ENCODE data around the gene FGFR2.

The FGFR2 gene

DNA sequence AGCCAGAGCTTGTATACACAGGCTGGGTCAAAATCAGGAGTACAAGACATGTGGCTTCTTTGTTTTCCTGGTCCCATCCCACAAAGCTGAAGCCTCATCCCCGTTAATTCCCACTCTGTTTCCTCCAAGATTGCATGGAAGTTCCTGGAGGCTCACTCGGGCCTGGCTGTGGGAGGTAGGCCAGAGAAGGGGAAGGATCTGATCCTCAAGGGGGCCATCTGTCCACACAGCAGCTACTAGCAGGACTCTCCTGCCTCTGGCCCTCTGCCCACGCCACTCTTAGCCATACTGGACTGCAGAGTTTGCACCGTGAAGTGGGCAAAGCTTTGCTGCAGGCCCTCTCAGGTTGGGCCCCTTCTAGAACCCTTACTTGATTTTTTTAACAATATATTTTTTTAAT lies 160.6 kb downstream of the FGFR2 start:
- TF ChIP-seq, protein P1, sequence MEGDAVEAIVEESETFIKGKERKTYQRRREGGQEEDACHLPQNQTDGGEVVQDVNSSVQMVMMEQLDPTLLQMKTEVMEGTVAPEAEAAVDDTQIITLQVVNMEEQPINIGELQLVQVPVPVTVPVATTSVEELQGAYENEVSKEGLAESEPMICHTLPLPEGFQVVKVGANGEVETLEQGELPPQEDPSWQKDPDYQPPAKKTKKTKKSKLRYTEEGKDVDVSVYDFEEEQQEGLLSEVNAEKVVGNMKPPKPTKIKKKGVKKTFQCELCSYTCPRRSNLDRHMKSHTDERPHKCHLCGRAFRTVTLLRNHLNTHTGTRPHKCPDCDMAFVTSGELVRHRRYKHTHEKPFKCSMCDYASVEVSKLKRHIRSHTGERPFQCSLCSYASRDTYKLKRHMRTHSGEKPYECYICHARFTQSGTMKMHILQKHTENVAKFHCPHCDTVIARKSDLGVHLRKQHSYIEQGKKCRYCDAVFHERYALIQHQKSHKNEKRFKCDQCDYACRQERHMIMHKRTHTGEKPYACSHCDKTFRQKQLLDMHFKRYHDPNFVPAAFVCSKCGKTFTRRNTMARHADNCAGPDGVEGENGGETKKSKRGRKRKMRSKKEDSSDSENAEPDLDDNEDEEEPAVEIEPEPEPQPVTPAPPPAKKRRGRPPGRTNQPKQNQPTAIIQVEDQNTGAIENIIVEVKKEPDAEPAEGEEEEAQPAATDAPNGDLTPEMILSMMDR (IDR thresholded peaks at IDR 0.05; ENCODE audit: low read depth, low read length) = no peak

DNA sequence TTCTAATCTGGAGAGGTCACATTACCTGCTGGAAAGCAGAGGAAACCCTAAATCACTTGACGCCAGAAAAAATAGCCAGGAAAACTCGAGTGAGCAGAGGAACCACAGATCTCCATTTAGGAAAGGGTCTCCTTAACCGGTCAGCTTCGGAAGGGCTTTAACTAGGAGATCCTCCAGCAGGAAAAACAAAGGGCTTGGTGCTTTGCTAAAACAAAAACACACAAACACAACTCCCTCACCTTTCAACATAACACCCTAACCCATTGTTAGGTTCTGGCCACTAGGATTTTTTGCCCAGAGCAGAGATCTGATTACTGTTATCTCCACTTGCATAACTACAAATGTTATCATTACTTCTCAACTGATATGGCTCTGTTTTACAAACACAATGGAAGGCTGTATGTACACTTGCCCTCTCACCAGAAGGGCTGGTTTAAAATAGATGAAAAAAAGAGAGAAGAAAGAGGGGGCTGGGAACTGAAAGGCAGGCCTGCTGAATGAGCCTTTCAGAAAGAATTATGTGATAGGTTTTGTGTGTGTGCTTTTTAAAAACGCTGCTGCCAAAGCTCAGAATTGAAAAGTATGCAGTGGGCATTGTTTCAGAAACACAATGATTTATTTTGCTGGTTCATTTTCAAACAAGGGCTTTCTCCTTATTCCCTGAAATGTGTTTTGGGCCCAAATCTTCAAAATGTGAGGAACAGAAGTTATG lies 161.5 kb downstream of the FGFR2 start:
- no peak overlapping the region for H3K4me3 ChIP-seq (ENCODE audit: low read depth, low read length)
- TF ChIP-seq, protein P1 (IDR thresholded peaks at IDR 0.05; ENCODE audit: low read depth, low read length) = no peak

More for the DNA sequence above, 160.6 kb downstream of the FGFR2 start:
- no peak overlapping the region for H3K4me3 ChIP-seq (ENCODE audit: low read depth, low read length)

DNA sequence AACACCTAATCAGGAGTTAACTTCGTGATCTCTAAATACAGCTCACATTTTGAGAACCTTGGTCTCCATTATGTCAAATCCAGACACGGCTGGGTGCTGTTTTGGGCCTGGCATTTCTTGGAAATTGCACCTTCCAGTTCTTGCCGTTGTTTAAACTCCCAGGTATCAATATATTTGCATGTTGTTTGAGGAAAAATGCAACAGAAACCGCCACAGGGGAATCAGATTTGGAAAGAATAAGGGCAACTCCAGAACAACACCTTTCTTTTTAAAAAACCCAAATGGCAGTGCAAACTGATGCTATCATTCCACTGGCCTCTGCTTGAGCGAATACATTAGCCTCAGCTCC lies 162.0 kb downstream of the FGFR2 start:
- no peak overlapping the region for H3K4me3 ChIP-seq (ENCODE audit: low read depth, low read length)
- TF ChIP-seq, protein P1 (IDR thresholded peaks at IDR 0.05; ENCODE audit: low read depth, low read length) = no peak

DNA sequence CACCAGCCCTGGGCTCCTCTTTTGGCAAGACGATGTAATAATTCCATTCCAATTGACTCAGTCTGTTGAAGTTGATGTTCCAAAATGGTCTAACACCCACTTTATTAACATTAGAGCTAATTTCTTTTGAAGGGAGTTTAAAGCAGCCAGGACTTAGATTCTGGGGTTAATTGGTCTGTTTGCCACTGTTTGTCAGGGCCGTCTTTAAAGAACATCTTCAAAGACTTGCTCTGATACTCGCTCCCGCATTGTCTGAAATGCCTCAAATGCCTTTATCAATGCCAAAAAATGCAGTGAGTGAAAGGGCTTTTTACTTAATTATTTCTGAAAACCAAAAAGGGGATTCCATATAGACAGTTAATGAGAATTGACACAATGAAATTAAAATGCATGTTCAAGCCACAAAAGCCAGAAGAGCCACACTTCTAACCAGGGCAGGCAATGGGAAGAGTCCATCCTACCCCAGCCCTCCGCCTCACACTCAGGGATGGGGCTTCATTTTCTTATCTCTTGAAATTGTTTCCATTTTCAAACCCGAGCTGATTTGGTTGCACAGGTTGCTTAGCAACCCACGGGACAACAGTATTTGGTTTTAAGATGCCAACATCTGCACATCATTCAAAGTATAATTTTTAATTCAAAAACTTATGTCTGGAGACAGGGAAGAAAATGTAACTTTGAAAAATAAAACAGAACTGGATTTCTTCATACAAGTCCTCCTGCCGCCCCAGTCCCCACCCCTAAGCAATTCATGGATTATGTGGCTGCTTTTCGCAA lies 163.0 kb downstream of the FGFR2 start:
- TF ChIP-seq, protein P1 (IDR thresholded peaks at IDR 0.05; ENCODE audit: low read depth, low read length) = no peak
- H3K4me3 ChIP-seq (ENCODE audit: low read depth, low read length) = no peak overlapping the region

DNA sequence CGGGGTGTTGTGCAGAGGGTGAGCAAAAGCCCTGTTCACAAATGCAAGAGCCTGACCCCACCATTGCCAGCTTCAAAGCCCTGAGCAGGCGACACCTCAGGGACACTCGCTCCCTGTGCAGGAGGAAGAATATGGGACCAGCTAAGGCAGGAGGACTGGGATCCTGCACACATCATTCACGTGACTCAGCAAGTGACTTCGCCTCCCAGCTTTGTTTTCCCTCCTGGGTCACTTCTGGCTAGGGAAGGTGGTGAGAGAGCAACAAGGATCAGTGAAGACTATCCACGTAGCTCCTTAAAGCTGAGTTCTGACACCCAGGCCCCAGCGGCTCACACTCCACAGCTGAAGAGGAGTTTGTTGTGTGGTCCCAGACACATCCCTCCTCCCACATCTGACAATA lies 164.3 kb downstream of the FGFR2 start:
- H3K4me3 ChIP-seq (ENCODE audit: low read depth, low read length) = no peak overlapping the region
- TF ChIP-seq, protein P1 (IDR thresholded peaks at IDR 0.05; ENCODE audit: low read depth, low read length) = no peak

DNA sequence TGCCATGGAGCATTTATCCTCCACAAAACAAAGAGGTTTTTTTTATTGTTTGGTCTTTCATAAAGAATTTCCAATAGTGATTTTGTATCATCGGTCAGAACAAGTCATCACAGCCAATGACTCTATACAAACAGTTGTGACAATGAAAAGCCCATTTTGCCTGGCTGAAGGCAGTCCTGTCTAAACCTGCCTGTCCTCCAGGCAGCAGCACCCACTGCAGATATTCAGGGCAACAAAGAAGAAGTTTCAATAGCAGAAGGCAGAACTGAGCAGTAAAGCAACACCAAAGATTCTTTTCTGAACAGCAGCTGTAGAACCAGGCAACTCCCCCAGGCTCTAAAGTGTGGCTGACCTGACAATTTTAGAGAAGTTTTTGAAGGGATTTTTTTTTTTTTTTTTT lies 169.4 kb downstream of the FGFR2 start:
- no peak overlapping the region for H3K4me3 ChIP-seq (ENCODE audit: low read depth, low read length)
- TF ChIP-seq, protein P1 (IDR thresholded peaks at IDR 0.05; ENCODE audit: low read depth, low read length) = no peak
